Measurements from ENCODE around the gene PDE7B.
"Not testable (repeated sequence)": the region's sequence is repeated elsewhere in the genome, so short reads cannot be mapped to it uniquely, and the experiment has no call there.

PDE7B gene

GRCh38 chr6:136186363-136186762 lies 334.9 kb downstream of the PDE7B start:
- no peak for DNase-seq (ENCODE audit: low read depth in 2 of 2)

DNA sequence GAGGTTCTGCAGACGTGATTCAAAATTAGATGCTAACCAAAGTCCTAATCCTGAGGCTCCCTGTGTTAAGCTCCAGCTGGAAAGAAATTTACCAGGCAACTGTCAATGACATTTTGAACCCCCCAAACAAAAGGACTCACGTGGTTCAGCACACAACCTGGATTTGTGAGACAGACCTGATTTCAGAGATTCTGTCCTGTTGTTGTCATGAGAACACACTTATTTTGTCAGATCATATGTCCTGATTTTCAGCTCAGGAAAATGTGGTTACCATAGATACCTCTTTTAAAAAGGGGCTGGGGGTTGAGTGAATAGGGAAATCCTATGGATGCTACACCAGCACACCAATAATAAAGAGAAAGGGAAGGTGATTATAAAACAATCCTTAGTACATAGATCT lies 337.0 kb downstream of the PDE7B start:
- no peak for DNase-seq (ENCODE audit: low read depth in 2 of 2)

DNA sequence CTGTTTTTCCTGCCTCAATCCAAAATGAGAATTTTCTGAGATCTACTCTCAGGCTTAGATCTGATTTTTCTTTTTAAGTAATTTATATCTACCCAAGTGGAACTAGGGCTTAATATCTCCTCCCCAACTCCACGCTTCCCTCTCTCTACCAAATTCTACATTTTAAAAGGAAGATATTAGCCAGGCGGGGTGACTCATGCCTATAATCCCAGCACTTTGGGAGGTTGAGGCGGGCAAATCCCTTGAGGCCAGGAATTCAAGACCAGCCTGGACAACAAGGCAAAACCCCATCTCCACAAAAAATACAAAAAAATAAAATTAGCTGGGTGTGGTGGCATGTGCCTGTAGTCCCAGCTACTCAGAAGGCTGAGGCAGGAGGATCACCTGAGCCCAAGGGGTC lies 337.6 kb downstream of the PDE7B start:
- DNase-seq (ENCODE audit: low read depth in 2 of 2): no peak

DNA sequence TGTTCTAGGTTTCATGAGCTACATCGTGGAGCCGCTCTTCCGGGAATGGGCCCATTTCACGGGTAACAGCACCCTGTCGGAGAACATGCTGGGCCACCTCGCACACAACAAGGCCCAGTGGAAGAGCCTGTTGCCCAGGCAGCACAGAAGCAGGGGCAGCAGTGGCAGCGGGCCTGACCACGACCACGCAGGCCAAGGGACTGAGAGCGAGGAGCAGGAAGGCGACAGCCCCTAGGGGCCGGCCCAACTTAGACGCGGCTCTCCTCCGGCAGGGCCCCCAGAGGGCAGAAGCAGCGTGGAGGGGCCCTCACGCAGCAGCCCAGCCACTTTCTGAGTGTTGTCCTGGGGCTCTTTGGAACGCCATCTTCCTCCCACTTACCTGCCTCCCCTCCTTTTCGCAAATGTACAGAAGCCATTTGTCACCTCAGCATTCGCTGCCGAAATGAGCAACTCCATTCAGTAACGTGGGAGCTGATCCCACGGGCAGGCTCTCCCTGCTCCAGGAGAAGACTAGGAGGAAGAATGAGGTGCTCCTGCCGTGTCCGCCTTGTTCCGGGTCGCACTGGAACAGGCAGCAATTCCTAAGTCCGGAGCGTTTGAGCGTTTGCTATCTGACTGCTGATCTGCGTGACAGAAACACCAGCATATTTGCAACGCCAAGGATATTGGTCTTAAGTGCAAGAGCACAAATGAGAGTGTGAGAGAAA lies 340.3 kb downstream of the PDE7B start:
- no peak for DNase-seq (ENCODE audit: low read depth in 2 of 2)

GRCh38 chr6:136192902-136193301 lies 341.4 kb downstream of the PDE7B start:
- no peak for DNase-seq (ENCODE audit: low read depth in 2 of 2)

DNA sequence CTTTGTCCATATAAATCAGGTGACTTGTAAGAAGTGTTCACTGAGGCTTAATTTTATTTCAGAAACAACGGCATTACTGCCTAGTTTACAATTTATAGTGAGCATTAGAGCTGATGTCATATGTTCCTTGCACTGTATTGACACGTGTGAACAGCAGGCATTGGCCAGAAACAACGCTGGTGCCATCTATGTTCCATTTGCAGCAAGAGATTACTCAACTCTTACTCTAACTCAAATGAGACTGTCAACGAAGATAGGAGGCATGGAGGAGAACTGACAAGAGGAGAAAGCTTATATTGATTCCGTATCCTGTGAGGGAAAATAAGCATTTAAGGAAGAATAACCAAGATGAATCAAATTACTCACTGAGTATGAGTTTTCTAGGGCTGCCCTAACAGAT lies 350.2 kb downstream of the PDE7B start:
- DNase-seq (ENCODE audit: low read depth in 2 of 2): no peak

GRCh38 chr6:136208783-136209182 lies 357.3 kb downstream of the PDE7B start:
- DNase-seq (ENCODE audit: low read depth in 2 of 2): no peak

- no peak for DNase-seq (ENCODE audit: low read depth in 2 of 2)
Measured at GRCh38 chr6:136209496-136209895, 358.0 kb downstream of the PDE7B start.

DNA sequence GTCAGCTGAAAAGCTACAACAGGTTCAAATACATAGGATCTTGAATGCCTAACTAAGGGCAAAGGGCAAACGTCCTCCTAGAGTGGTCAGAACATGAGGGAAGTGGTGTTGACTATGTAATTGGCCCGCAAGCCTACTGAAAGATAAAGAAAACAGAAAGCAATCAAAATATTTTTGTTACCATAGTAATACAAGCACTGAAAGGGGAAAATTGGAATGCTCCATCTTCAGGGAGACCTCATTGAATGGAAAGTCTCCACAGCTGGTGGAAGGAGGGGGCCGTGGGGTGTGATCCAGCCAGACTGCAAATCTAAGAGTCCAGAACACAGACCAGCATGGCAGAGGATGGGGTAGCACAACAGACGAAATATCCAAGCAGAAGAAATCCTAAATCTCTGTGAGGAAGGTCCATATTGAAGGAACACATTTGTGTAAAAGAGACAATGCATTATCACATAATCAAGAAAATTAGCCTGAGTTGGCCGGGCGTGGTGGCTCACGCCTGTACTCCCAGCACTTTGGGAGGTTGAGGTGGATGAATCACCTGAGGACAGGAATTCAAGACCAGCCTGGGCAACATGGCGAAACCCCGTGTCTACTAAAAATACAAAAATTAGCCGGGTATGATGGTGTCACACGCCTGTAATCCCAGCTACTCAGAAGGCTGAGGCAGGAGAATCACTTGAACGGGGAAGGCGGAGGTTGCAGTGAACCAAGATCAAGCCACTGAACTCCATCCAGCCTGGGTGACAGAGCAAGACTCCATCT lies 359.1 kb downstream of the PDE7B start:
- DNase-seq (ENCODE audit: low read depth in 2 of 2): no peak

GRCh38 chr6:136212608-136213007 lies 361.1 kb downstream of the PDE7B start:
- no peak for DNase-seq (ENCODE audit: low read depth in 2 of 2)

DNA sequence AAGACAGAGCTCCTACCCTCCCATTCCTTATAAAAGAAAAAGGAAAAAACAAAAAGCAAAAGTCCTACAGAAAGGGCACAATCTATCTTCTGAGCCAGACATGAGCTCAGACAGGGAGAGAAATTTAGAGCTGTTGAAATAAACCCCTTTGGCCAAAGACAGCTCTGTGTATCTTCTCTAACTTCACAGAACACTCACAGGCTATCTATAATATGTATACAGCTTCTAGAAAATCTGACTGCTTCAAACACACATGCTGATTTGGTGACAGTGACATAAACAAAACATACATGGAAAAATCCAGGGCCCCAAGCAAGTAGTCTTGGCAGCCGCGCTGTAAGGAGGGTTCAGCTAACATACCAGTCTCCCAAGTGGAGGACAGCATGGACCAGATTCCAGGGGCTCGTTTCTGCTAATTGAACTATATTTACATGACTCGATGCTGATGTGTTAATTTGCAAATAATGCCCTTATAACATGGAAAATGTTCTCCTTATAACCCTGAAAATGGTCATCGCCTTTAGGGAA lies 361.6 kb downstream of the PDE7B start:
- DNase-seq (ENCODE audit: low read depth in 2 of 2): no peak

GRCh38 chr6:136213853-136214252 lies 362.4 kb downstream of the PDE7B start:
- DNase-seq (ENCODE audit: low read depth in 2 of 2): no peak

DNA sequence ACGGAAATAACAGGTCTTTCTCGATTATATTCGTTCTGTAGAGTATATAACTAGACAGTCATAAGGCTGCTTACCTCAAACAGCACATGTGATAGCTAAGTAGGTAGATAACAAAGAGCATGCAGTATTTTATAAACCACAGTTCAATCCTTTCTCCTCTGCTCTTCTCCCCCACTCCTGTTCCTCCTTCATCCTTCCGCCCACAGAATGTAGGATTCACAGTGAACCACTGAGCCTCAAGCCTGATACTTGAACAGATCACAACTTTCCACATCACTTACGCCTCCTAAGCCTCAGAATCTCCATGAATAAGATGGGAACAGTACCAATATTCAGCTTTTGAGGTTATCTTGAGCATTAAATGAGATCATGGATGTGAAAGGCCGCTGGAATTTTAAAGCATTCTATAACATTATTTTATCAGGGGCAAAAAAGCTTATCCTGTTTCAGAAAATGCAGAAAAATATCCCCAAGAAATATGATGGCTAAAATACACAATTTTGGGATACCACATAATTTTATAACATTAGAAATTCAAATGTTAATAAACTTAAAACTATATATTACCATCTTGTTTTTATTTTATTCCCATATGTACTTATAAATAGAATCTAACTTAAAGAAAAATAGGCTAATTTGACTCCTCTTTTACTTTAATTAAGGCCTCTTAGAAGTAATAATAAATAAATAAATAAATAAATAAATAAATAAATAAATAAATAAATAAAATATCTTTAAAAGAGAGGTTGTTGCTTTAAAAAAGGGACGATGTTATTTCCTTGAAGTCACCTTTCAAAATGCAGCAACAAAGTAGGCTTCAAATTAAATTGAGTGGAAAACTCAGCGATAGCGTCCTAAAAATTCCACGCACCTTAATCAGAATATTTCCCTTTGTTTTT lies 365.3 kb downstream of the PDE7B start:
- no peak for DNase-seq (ENCODE audit: low read depth in 2 of 2)

DNA sequence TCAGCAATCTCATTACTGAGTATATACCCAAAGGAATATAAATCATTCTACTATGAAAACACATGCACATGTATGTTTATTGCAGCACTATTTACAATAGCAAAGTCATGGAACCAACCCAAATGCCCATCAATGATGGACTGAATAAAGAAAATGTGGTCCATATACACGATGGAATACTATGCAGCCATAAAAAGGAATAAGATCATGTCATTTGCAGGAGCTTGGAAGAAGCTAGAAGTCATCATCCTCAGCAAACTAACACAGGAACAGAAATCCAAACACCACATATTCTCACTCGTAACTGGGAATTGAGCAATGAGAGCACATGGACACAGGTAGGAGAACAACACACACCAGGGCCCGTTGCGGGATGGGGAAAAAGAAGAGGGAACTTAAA lies 373.5 kb downstream of the PDE7B start:
- not testable (repeated sequence) for DNase-seq (ENCODE audit: low read depth in 2 of 2)

DNA sequence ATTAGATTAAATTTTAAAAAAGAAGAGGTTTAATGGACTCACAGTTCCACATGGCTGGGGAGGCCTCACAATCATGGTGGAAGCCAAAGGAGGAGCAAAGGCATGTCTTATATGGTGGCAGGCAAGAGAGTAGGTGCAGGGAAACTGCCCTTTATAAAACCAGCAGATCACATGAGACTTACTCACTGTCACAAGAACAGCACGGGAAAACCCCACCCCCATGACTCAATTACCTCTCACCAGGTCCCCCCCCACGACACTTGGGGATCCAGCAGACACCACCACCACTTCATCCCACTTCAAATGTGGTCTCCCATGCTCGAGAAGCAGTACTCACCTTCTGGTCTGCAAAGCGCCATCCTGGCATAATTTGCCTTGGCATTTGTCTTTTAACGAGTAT lies 374.0 kb downstream of the PDE7B start:
- peak in 1 of 2 donors; percentile 29 for DNase-seq (ENCODE audit: low read depth in 2 of 2)

- peak; percentile 28 to 30 for DNase-seq (ENCODE audit: low read depth in 2 of 2)
Measured at GRCh38 chr6:136226027-136226673, 374.6 kb downstream of the PDE7B start.

GRCh38 chr6:136226674-136227377 lies 375.3 kb downstream of the PDE7B start:
- no peak for DNase-seq (ENCODE audit: low read depth in 2 of 2)

- DNase-seq (ENCODE audit: low read depth in 2 of 2): no peak
Measured at GRCh38 chr6:136228814-136229213, 377.3 kb downstream of the PDE7B start.

- no peak for DNase-seq (ENCODE audit: low read depth in 2 of 2)
Measured at GRCh38 chr6:136230219-136230853, 378.8 kb downstream of the PDE7B start.

DNA sequence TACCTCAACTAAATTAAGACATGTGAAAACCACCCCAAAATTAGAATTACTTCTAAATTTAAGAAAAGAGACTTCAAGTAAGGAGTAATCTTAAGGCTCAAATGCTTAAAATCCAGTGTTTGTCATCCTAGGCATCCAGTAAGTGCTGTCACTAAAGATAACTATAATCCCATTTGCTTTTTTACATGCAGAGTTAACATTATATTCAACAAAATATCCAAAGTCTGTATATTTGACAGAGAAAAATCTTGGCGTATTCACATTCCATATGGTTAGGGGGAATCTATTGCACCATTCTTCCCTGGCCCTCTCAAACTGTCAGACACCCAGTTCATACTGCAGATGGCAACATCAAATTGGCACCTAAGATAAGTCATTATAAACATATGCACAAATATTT lies 381.2 kb downstream of the PDE7B start:
- DNase-seq (ENCODE audit: low read depth in 2 of 2): no peak

DNA sequence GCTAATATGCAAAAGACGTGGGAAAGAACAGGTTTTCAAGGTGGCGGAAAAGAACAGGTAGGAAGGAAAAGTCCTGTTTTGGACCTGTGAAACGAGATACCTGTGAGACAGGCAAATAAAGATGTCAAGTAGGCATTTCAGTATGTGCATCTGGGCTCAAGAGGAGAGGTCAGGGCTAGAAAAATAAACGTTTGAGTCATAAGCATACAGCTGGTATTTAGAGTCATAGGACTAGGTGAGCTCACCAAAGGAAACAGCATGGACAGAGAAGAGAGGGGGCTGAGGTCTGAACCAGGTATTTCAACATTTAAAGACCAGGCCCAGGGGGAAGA lies 383.7 kb downstream of the PDE7B start:
- DNase-seq (ENCODE audit: low read depth in 2 of 2): no peak

All from activated CD4-positive, alpha-beta T cell treated with anti-CD3 and anti-CD28 coated beads for 24 hours (primary cell).